K562 (cell line): ENCODE data around the gene UBE2L5. TPM values are rescaled to one million over a fixed set of nuclear protein-coding genes. Genes with fewer than 3 reads are reported as not detected.

Experiments
- ATAC-seq: fragments of 200-7000 bp; cut with Tn5 transposase; 3 replicates; pipeline ENCODE4 v1.9.1; 2020; ENCODE audit warnings: moderate library complexity
- BruUV-seq: library from RNA; stranded (reverse); fragments of 400-500 nt; replicated peaks from 2 replicates; lab custom pipeline; 2021; lab: Mats Ljungman, UMichigan
- CTCF ChIA-PET: fragments of 300-600 bp; formaldehyde crosslinking; extraction: SDS; loops from one replicate; lab custom pipeline; 2021; ENCODE audit warnings: low intra/inter-chr PET ratio; lab: Yijun Ruan, JAX
- POLR2A ChIA-PET: fragments of 300-600, 350-650 bp; sonication (Branson Sonifier 250); formaldehyde crosslinking; extraction: SDS; loops from one replicate; lab custom pipeline; 2021; ENCODE audit warnings: antibody characterized with exemption, inconsistent platforms; lab: Yijun Ruan, JAX
- DNase-seq, 4 experiments: peaks; one replicate each; pipeline versions ENCODE4 v3.0.0 to v3.0.0-alpha.2; 2011 to 2018; ENCODE audit warnings: low spot score in 3 of 4, mixed read lengths in 3 of 4; ENCODE audit errors: extremely low read depth in 1 of 4
- FAIRE-seq: peaks from 2 replicates; lab custom pipeline; 2011; peaks lifted over from hg19 to GRCh38; lab: Jason Lieb, UNC
- H2AFZ ChIP-seq: 2 replicates; pipeline ENCODE4 v1.6.0; 2011; ENCODE audit warnings: low read depth, low read length, control low read depth, inconsistent platforms
- H3K27ac ChIP-seq: fragments of 200-600 bp; 3 replicates; pipeline ENCODE4 v1.8.0; 2011; ENCODE audit warnings: low read depth, mild to moderate bottlenecking, control low read depth, inconsistent platforms, low read length, moderate library complexity, mixed read lengths; ENCODE audit errors: extremely low read depth
- H3K27me3 ChIP-seq, 2 experiments: fragments of 300-600 bp in 1 of 2; 2 replicates in 1 of 2; 3 replicates in 1 of 2; pipeline versions ENCODE4 v1.6.0 to v1.8.0; 2011; ENCODE audit warnings: inconsistent platforms in 2 of 2, low read length in 2 of 2, mild to moderate bottlenecking in 1 of 2, mixed read lengths in 1 of 2, moderate library complexity in 1 of 2; ENCODE audit not compliant: control insufficient read depth in 2 of 2, insufficient read depth in 2 of 2
- H3K36me3 ChIP-seq: fragments of 300-600 bp; 3 replicates; pipeline ENCODE4 v1.8.0; 2011; ENCODE audit warnings: mild to moderate bottlenecking, low read length, inconsistent platforms; ENCODE audit not compliant: control insufficient read depth, insufficient read depth
- H3K4me1 ChIP-seq, 2 experiments: fragments of 200-600 bp in 1 of 2; replicated peaks in 1 of 2; 2 replicates in 1 of 2; 3 replicates in 1 of 2; pipeline versions ENCODE4 v1.5.1 to v1.8.0; 2011; ENCODE audit warnings: inconsistent platforms in 2 of 2, low read length in 2 of 2, mild to moderate bottlenecking in 1 of 2, mixed read lengths in 1 of 2, moderate library complexity in 1 of 2; ENCODE audit not compliant: control insufficient read depth in 2 of 2, insufficient read depth in 2 of 2
- H3K4me2 ChIP-seq: 2 replicates; pipeline ENCODE4 v1.6.1; 2011; ENCODE audit warnings: low read length, control low read depth, inconsistent platforms, mixed read lengths; ENCODE audit not compliant: insufficient read depth
- H3K4me3 ChIP-seq: fragments of 200-600 bp; sonication (generic), shearing (Covaris generic); 2 replicates; pipeline ENCODE4 v1.5.1; 2016; ENCODE audit warnings: control low read depth, inconsistent platforms
- H3K79me2 ChIP-seq: fragments of 200-600 bp; 3 replicates; pipeline ENCODE4 v1.8.0; 2011; ENCODE audit warnings: low read length, inconsistent platforms; ENCODE audit not compliant: control insufficient read depth, insufficient read depth
- H3K9ac ChIP-seq, 2 experiments: 2 replicates each; pipeline versions ENCODE4 v1.6.0 to v1.6.1; 2011; ENCODE audit warnings: low read depth in 2 of 2, low read length in 2 of 2, control low read depth in 1 of 2, inconsistent platforms in 1 of 2, mild to moderate bottlenecking in 1 of 2, mixed read lengths in 1 of 2; ENCODE audit not compliant: insufficient read depth in 1 of 2
- H3K9me1 ChIP-seq: one replicate; pipeline ENCODE4 v1.6.0; 2011; ENCODE audit warnings: inconsistent platforms, mild to moderate bottlenecking, low read length, moderate library complexity; ENCODE audit not compliant: control insufficient read depth, insufficient read depth
- H3K9me3 ChIP-seq: replicated peaks from 2 replicates; pipeline ENCODE4 v1.5.1; 2011; ENCODE audit warnings: low read depth, low read length, inconsistent platforms; ENCODE audit not compliant: control insufficient read depth, insufficient read depth
- H4K20me1 ChIP-seq: replicated peaks from 2 replicates; pipeline ENCODE4 v1.6.1; 2011; ENCODE audit warnings: low read length, inconsistent platforms, mixed read lengths; ENCODE audit not compliant: control insufficient read depth, insufficient read depth
- KHSRP ChIP-seq: fragments of 450-650 bp; IDR thresholded peaks from 2 replicates; pipeline ENCODE4 v1.6.1; 2017
- KLF1 ChIP-seq: fragments of 450-650 bp; IDR thresholded peaks from 2 replicates; pipeline ENCODE4 v1.6.1; 2016; ENCODE audit warnings: missing genetic modification characterization, missing compliant biosample characterization
- PHB2 ChIP-seq: fragments of 450-650 bp; IDR thresholded peaks from 2 replicates; pipeline ENCODE4 v1.6.1; 2017; ENCODE audit warnings: low read depth
- RAD51 ChIP-seq: fragments of 450-650 bp; IDR thresholded peaks from 2 replicates; pipeline ENCODE4 v1.7.1; 2016; ENCODE audit warnings: low read depth, mild to moderate bottlenecking, borderline replicate concordance
- SAP30 ChIP-seq: fragments of 200-600 bp; sonication (generic); IDR thresholded peaks from 2 replicates; pipeline ENCODE4 v1.6.1; 2012; ENCODE audit warnings: borderline replicate concordance, low read depth, mild to moderate bottlenecking, moderate library complexity, low read length, control low read depth, inconsistent platforms; ENCODE audit not compliant: insufficient read depth, poor library complexity, severe bottlenecking
- TRIM28 ChIP-seq: fragments of 450-650 bp; IDR thresholded peaks from 2 replicates; pipeline ENCODE4 v1.6.1; 2017
- ZNF12 ChIP-seq: sonication (generic); formaldehyde crosslinking; IDR thresholded peaks from 2 replicates; pipeline ENCODE4 v1.4.0; 2020; ENCODE audit warnings: mild to moderate bottlenecking, missing genetic modification reagents
- ZNF77 ChIP-seq: fragments of 250-450 bp; sonication (Bioruptor Pico); IDR thresholded peaks from 2 replicates; pipeline ENCODE4 v1.5.0; 2020
- WGBS: fragments of 100-300 bp; shearing (Covaris generic); methylation state at CpG from one replicate; pipeline ENCODE4 v1.1.6; 2016; ENCODE audit warnings: low coverage, mixed read lengths; ENCODE audit not compliant: insufficient coverage; ENCODE audit errors: missing lambda C conversion rate; 5-methylcytosine and 5-hydroxymethylcytosine counted together
- in situ Hi-C: fragments of 300-500 bp; cut with MboI; formaldehyde crosslinking; loops from 4 replicates; pipeline ENCODE4 v1.15.0; 2018; ENCODE audit warnings: inconsistent platforms, mixed read lengths
- intact Hi-C: fragments of 100-400 bp; cut with micrococcal nuclease; formaldehyde crosslinking; loops from 2 replicates; pipeline ENCODE4 v1.14.2; 2022
- polyA plus RNA-seq, 8 experiments: library from polyadenylated mRNA; depleted of rRNA in 4 of 8; stranded (reverse) in 5 of 8; unstranded in 3 of 8; fragments of >200 nt; fragmentation: Nextera tagmentation in 2 of 8; fragmentation: Illumina TruSeq in 1 of 8; extraction: Ambion mirVana in 2 of 8; extraction: Trizol in 1 of 8; gene quantifications; 2 replicates each; pipeline versions ENCODE4 v1.2.1 to v1.2.3, GENCODE V29; 2011 to 2014; ENCODE audit warnings: inconsistent platforms in 1 of 8, missing spikeins in 1 of 8
- total RNA-seq, 7 experiments: library from RNA; depleted of rRNA in 6 of 7; stranded (reverse); fragments of >200 nt in 6 of 7; fragmentation: Illumina TruSeq in 2 of 7; extraction: Trizol in 2 of 7; gene quantifications; 2 replicates each; pipeline versions ENCODE4 v1.2.1 to v1.2.3, GENCODE V29; 2011 to 2021; ENCODE audit warnings: low replicate concordance in 1 of 7
- TF ChIP-seq, protein P1 (sequence below): sonication (generic); formaldehyde crosslinking; IDR thresholded peaks from 2 replicates; pipeline ENCODE4 v1.9.0; 2022; ENCODE audit warnings: mild to moderate bottlenecking, missing genetic modification reagents

The UBE2L5 gene
- total and polyA plus RNA-seq, 9 of the 15 experiments (the other 6 are each of a cell fraction or from before 2014, with no cell fraction given) = 0.22 to 1.5 (median 0.86) TPM; not detected in 6

DNA sequence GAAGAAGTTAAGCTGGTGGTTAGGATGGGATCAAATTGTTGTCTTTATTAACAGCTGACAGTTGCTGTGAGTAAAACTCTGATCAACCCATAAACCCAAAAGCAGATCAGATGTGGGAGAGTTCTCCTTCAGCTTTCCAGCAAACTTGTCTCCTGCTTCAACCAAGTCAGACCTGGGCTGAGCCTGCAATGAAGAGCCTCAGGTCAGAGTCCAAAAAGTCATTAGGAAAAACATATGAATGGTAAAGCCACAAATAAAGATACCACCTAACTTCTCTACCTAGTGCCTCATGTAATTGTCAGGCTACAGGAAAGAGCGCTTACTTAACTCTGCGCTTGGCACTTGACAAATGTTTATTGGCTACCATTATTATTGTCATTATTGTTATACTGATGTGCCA, 21.9 kb upstream of the UBE2L5 start (continued):
- no peak for TF ChIP-seq ZNF12 (CRISPR knock-in tag)
- no peak for TF ChIP-seq KLF1

DNA sequence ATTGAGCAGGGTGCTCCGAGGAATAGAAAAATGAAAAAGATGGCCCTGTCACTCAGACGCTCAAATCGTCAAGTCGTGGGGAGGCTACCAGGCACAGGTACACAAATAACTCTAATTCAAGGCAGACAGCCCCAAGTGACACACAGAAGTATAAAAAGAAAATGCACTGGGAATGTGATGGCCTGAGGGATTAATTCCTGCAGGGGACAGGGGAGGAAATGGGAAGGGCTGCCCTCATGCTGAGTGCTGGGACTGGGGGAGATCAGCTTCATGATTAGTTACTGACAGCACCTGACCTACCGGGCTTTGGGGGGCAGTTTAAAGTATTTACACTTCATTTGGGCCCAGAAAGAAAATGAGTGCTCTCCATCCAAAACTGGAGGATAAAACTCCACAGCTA, 20.9 kb upstream of the UBE2L5 start:
- WGBS = 68% methylated on average over 4 of the region's 5 CpGs
- no peaks in the 10 kb centered on the region for H3K79me2 ChIP-seq
- no peak overlapping the region for H3K9ac ChIP-seq
- ChIA-PET POLR2A (no interaction called here), CTCF (no interaction called here)
- no peaks in the 10 kb centered on the region for H3K27me3 ChIP-seq
- in situ Hi-C loops (no loop called here), intact Hi-C loops (no loop called here)
- H3K36me3 ChIP-seq = no peaks in the 10 kb centered on the region
- H3K4me1 ChIP-seq = peaks cover 0 to under 1% of the 10 kb centered on the region in 2 experiments; a peak in 2 of 5 replicates
- no peak for DNase-seq
- ATAC-seq = no peak
- H4K20me1 ChIP-seq = no peaks in the 10 kb centered on the region
- FAIRE-seq = no peak
- no peak overlapping the region for H3K27ac ChIP-seq
- no peaks in the 10 kb centered on the region for H3K9me1 ChIP-seq
- H3K4me3 ChIP-seq = no peak overlapping the region
- TF ChIP-seq SAP30 (no peak), RAD51 (no peak), KHSRP (no peak), TRIM28 (no peak), PHB2 (no peak), ZNF77 (CRISPR knock-in tag) (no peak)
- TF ChIP-seq, protein P1, sequence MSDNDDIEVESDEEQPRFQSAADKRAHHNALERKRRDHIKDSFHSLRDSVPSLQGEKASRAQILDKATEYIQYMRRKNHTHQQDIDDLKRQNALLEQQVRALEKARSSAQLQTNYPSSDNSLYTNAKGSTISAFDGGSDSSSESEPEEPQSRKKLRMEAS (CRISPR knock-in tag) = no peak
- H3K4me2 ChIP-seq = no peak overlapping the region
- no peaks in the 10 kb centered on the region for H3K9me3 ChIP-seq
- no TSS peak for BruUV-seq
- no peak overlapping the region for H2AFZ ChIP-seq
